Measurements from ENCODE around the gene KRTAP9-1.
"Not testable (repeated sequence)": the region's sequence is repeated elsewhere in the genome, so short reads cannot be mapped to it uniquely, and the experiment has no call there.

KRTAP9-1 gene

DNA sequence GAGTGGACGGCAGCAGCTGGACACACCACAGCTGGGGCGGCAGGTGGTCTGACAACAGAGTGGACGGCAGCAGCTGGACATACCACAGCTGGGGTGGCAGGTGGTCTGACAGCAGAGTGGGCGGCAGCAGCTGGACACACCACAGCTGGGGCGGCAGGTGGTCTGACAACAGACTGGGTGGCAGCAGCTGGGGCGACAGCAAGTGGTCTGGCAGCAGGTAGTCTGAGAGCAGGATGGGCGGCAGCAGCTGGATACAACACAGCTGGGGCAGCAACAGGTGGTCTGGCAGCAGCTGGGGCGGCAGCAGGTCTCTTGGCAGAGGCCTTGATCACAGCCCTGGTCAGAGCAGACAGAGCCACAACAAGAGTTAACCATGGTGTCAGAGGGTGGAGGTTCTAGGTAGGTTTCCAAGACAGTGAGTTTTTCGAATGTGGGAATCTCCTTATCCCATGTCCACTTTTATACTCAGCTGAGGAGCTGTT lies 5.2 kb upstream of the KRTAP9-1 start, which contains the start of gene KRTAP4-1:
Gene KRTAP4-1 (minus strand): TSS at position 432 of the 482 bp plus-strand sequence. CDS start 57 bp downstream, at position 375.
- no peak for DNase-seq

DNA sequence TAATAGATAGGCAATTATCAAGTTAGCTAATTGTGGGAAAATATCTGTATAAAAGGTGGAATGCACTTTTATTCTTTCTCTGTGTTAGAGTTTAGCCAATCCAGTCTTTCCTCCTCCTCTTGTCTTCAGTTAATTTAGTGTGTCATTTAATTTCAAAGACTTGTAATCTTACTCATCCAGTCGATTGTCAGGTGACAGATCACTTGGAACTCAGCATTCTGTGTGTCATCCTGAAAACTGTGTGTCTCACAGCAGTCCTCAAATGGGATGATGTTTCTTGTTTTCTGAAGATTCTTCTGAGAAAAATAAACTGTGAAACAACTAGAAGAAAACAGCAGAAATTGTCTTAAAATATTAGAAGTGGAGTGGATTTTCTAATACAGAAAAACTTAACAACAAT lies 4.7 kb upstream of the KRTAP9-1 start:
- DNase-seq: no peak

DNA sequence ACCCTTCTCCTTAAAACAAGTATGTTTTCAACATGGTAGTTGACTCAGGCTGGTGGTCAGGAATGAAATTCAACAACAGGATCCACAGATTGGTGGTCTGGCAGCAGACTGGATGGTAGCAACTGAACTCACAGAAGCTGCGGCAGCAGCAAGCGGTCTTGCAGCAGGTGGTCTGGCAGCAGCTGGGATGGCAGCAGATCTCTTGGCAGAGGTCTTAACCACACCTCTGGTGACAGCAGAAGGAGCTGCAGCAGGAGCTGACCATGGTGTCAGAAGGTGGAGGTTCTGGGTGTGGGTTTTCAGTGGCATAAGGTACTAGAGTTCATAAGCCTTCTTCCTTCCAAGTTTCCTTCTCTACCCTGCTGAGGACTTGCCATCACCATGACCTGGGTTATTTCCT lies 2.8 kb upstream of the KRTAP9-1 start:
- DNase-seq: no peak

DNA sequence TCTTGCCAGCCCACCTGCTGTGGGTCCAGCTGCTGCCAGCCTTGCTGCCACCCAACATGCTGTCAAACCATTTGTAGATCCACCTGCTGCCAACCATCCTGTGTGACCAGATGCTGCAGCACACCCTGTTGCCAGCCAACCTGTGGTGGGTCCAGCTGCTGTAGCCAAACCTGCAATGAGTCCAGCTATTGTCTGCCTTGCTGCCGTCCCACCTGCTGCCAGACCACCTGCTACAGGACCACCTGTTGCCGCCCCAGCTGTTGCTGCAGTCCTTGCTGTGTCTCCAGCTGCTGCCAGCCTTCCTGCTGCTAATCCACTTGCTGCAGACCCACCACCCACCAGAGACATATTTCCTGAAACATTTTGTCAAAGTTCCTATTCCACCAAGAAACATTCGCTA lies 641 bp downstream of the KRTAP9-1 start:
- DNase-seq: no peak

DNA sequence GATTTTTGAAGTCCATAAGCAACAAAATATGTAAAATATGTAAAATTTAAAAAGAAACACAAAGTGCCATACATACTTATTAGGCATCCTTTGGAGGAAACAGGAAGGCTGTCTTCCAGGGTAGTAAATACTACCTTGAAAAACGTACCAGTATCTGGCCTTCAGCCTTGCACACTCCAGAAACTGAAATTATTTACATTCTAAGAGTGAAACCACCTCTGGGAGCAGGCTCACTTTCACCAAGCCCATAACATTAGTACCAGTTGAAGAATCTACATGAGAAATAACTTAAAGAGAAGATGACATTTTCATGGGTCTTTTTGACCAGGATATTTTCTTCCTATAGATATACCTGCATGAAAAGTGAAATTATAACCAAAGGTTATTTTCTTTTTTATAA lies 6.4 kb downstream of the KRTAP9-1 start:
- no peak for DNase-seq

DNA sequence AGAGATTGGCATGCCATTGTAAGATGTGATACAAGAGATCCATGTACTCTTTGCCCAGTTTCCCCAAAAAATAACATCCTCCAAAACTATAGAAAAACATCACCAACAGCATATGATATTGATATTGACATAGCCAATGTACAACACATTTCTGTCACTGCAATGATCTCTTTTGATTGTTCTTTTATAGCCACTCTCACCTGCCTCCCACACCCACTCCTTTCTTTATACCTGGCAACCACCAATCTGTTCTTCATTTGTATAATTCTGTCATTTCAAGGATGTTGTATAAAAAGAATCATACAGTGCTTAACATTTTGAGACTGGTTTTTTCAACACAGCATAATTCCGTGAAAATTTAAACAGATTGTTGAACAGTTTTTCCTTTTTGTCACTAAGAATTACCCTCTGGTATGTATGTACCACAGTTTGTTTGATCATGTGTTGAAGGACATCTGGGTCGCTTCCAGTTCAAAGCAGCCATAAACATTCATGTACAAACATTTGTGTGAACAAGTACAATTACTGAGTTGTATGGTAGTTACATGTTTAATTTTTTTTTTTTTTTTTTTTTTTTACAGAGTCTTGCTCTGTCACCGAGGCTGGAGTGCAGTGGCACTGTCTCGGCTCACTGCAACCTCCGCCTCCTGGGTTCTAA lies 9.9 kb downstream of the KRTAP9-1 start:
- no peak for DNase-seq

DNA sequence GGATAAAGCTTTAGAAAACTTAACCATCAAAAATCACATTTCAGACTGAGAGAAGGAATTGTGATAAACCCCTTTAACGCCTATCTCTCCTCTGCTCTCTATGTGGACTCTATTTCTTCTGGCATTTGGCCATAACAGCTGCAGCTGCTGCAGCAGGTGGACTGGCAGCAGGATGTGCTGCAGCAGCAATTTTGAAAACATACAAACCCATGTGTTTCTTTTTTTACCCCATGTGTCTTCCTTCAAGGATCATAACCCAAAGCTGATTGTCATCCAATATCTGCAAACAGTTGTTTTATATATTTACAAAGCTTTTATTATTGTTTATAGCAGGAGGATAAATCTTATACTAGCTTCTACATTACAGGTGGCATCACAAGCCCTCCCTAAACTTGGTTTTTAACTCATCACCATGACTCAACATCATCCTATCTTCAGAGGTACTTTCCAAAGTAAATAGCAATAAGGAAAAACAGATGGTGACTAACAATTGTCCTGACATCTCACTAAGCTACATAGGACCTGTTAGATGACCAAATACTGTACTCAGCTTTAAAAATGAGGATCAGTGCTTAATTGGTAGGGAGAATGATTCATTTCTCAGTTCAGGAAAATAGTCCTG lies 22.3 kb downstream of the KRTAP9-1 start:
- DNase-seq: no peak

DNA sequence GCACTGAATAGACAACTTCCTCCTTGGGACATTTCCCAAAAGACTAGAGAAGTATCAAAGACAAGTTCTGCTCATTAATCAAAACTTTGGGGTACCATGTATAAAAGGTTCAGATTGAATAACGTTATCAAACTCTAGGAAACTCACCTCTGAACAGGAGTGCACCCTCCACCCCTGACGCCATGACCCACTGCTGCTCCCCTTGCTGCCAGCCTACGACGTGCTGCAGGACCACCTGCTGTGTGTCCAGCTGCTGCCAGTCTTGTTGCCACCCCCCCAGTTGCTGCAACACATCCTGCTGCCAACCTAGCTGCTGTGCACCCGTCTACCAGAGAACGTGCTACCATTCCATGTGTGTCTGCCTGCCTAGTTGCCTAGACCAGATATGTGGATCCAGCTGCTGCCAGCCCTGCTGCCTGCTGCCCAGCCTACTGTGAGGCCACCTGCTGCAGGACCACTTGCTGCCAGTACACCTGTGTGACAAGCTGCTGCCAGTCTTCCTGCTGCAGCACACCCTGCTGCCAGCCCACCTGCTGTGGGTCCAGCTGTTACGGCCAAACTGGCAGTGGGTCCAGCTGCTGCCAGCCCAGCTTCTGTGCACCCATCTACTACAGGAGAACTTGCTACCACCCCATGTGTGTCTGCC lies 23.0 kb downstream of the KRTAP9-1 start:
- DNase-seq: no peak

DNA sequence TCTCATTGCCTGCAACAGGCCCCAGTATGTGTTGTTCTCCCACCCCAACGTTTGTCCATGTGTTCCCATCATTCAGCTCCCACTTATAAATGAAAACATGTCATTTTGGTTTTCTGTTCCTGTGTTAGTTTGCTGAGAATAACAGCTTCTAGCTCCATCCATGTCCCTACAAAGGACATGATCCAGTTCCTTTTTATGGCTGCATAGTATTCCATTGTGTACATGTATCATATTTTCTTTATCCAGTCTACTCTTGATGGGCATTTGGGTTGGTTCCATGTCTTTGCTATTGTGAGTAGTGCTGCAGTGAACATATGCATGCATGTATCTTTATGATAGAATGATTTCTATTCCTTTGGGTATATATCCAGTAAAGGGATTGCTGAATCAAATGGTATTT lies 26.0 kb downstream of the KRTAP9-1 start:
- DNase-seq: no peak

DNA sequence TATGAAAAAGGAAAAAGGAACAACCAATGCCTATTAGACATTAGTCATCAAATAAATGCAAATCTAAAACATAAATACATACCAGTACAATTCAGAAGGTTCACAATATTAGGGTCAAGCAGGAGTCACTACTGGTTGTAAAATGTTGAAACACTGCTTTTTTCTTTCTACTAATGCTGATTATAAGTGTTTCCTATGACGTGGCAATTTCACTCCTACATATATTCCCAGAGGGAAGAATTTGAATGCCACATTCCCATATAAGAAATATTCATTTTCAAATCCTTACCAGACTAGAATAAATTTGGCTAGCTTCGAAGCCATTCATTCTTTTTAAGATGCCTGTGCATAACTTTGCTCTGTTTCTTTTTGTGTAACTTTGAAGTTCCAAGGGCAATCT lies 34.1 kb downstream of the KRTAP9-1 start:
- no peak for DNase-seq

DNA sequence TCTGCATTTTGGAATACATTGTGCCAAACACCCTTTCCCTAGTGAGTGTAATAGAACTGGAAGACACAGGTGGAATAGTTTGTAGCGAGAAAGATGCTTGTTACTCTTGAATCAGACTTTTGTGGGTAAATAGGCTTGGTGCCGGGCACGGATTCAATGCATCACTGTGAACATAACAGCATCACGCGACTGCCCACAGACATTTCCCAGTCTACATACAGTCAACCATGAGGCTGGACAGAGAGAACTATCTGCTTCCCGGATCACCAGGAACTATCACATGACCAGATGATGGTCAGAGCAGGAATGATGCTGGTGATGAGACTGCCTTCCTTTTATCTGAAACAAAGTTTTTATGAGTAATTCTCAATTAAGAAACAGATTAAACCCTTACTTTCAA lies 36.4 kb downstream of the KRTAP9-1 start:
- no peak for DNase-seq

DNA sequence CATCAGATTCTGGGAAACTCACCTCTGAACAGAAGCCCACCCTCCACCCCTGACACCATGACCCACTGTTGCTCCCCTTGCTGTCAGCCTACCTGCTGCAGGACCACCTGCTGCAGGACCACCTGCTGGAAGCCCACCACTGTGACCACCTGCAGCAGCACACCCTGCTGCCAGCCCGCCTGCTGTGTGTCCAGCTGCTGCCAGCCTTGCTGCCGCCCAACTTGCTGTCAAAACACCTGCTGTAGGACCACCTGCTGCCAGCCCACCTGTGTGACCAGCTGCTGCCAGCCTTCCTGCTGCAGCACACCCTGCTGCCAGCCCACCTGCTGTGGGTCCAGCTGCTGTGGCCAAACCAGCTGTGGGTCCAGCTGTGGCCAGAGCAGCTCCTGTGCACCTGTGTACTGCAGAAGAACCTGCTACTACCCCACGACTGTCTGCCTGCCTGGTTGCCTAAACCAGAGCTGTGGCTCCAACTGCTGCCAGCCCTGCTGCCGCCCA lies 37.0 kb downstream of the KRTAP9-1 start, which contains the start of gene KRTAP9-2:
Gene KRTAP9-2 (plus strand): TSS at position 51 of the 498 bp plus-strand sequence. CDS start 7 bp downstream, at position 58.
- DNase-seq: not testable (repeated sequence)

DNA sequence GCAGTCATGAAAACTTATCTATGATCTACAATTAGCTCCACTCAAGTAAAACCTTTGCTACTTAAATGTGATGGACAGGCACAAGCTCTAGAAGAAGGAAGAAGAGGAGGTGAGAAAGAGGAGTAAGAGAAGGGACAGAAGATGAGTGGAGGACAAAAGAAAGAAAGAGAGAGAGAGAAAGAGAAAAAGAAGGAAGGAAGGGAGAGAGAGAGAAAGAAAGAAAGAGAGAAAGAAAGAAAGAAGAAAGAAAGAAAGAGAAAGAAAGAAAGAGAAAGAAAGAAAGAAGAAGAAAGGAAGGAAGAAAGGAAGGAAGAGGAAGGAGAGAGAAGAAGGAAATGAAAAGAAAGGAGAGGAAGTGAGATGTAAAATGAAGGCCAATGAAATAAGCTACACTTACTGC lies 40.4 kb downstream of the KRTAP9-1 start:
- DNase-seq: no peak

DNA sequence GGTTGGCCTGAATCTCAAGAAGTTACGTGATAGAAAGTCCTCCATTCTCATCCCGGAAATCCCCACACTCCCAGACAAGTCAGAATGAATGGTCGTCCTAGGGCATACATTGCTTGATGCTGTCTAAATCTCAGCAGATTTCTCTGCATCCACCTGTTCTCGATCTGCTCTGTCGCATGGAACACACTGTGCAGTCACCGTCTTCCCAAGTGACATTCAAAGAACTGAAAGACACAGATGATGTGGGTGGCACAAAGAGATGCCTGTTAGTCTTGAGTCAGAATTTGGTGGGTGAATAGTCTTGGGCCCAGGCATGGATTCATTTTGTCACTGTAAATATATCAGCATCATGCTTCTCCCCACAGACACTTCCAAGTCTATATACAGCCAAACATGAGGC lies 42.0 kb downstream of the KRTAP9-1 start:
- DNase-seq: no peak

DNA sequence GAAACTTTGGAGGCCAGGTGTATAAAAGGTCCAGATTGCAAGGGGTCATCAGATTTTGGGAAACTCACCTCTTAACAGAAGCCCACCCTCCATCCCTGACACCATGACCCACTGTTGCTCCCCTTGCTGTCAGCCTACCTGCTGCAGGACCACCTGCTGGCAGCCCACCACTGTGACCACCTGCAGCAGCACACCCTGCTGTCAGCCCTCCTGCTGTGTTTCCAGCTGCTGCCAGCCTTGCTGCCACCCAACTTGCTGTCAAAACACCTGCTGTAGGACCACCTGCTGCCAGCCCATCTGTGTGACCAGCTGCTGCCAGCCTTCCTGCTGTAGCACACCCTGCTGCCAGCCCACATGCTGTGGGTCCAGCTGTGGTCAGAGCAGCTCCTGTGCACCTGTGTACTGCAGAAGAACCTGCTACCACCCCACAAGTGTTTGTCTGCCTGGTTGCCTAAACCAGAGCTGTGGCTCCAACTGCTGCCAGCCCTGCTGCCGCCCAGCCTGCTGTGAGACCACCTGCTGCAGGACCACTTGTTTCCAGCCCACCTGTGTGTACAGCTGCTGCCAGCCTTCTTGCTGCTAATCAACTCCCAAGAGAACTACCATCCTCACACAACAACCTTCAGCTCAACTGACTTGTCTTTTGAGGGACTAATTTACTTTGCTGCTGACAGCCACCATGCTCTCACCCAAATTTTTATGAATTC lies 42.9 kb downstream of the KRTAP9-1 start, which contains the start of gene KRTAP9-3:
Gene KRTAP9-3 (plus strand): TSS at position 51 of the 707 bp plus-strand sequence. CDS start 53 bp downstream, at position 104.
- DNase-seq: not testable (repeated sequence)

DNA sequence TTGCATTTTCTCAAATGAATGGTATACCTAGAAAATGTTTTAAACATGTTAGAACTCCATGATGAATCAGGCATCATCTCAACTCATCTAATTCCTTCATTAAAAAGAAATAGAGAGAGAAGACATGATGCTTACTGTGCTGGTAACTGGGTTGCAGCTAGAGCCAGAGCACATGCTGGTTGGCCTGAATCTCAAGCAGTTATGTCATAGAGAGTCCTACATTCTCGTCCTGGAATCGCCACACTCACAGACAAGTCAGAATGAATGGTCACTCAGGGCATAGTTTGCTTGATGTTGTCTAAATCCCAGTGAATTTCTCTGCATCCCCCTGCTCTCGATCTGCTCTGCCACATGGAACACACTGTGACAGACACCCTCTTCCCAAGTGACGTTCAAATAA lies 47.4 kb downstream of the KRTAP9-1 start:
- not testable (repeated sequence) for DNase-seq

DNA sequence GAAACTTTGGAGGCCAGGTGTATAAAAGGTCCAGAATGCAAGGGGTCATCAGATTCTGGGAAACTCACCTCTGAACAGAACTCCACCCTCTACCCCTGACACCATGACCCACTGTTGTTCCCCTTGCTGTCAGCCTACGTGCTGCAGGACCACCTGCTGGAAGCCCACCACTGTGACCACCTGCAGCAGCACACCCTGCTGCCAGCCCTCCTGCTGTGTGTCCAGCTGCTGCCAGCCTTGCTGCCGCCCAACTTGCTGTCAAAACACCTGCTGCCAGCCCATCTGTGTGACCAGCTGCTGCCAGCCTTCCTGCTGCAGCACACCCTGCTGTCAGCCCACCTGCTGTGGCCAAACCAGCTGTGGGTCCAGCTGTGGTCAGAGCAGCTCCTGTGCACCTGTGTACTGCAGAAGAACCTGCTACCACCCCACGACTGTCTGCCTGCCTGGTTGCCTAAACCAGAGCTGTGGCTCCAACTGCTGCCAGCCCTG lies 48.3 kb downstream of the KRTAP9-1 start, which contains the start of gene KRTAP9-8:
Gene KRTAP9-8 (plus strand): TSS at position 51 of the 489 bp plus-strand sequence. CDS start 53 bp downstream, at position 104.
- not testable (repeated sequence) for DNase-seq
